GM18867 (cell line): ENCODE results near the gene HEXIM1.
"Not testable (repeated sequence)": the region's sequence is repeated elsewhere in the genome, so short reads cannot be mapped to it uniquely, and the experiment has no call there.

Experiments
- ATAC-seq: cut with Tn5 transposase; IDR thresholded peaks from one replicate; pipeline ENCODE4 v1.9.1; 2021; ENCODE audit warnings: mild to moderate bottlenecking, moderate library complexity; ENCODE audit not compliant: unreplicated experiment

The HEXIM1 gene

DNA sequence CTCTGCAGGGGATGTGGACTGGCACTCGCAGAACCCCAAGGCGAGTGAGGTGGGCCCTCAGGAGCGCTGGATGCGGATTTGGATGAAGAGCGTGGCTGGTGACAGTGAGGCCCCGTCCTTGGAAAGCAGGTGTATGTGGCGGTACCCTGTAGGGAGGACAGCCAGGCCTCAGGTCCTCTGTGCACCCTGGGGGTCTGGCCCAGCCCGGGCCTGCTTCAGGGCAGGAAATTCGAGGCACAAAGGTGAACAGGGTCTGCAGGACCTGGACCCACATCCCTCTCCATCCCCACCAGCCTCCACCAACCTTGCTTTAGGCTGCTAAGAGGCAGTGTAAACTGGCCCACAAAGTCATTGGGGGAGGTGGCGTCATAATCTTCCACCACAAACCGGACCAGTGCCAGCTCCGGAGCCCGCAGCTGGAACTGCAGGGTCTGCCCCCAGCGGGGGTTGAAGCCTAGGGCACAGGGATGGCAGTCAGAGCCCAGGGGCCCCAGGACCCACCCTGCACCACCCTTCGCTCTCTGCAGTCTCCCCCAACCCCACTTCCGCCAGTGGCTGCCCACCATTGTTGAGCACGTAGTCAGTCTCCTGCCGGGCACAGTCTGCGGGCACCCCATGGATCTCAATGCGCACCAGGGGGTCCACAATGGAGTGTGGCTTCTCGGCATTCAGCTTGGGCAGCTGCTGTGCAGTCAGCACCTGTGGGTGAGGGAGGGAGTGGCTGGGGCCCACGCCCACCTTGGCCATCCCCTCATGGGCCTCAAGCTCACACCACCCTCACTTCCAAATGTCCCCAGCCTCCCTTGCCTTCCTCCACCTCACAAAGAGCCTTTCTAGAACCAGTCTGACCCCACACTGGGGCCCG lies 35.5 kb upstream of the HEXIM1 start:
- ATAC-seq = no peak

DNA sequence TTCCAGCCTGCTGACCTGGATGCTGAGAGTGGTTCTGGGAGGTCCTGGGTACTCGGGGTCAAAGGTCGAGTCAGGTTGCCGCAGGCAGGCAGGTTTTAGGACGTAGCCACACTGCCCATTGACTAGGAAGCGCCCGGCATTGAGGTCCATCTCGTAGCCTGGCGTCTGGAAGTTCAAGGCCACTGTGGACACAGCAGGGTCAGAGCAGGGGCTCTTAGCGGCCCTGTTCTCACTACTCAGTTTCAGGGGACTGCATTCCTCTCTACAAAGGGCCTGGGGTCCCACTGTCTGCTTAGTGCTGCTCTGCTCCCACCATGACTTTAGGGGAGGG lies 34.9 kb upstream of the HEXIM1 start:
- no peak for ATAC-seq

DNA sequence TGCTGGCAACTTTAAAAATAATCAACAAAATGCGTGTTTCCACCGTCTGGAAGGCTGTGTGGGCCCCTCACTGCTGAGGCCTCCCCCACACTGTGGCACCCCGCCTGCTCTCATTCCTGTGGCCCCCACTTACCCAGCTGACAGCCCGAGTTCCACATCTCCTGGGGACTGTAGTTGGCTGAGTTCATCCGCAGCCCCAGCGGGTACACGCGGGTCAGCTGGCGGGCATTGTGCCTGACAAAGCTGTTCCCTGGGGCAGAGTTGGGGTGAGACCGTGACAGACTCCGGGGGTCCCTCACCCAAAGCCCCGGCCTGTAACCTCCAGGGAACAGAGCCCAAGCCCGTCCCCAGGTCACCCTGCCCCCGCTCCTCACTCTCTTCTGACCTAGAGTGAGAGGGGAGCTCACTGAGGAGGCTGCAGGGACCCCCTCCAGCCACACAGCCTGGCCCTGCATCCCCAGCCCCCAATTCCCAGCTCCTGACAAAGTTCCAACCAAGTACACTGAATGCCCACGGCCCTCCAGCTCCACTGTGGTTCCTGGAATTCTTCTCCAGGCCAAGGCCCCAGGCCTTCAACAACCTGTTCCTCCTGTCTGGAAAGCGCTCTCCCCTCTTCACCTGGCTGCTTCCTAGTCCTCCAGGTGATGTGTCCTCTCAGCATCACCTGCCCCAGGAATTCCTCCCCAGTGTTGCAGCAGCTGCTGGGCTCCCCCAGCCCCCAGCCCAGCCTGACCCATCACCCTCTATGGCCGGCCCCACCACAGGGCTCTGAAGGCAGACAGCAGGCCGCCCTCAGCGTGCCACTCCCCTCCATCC lies 34.0 kb upstream of the HEXIM1 start:
- ATAC-seq = no peak

DNA sequence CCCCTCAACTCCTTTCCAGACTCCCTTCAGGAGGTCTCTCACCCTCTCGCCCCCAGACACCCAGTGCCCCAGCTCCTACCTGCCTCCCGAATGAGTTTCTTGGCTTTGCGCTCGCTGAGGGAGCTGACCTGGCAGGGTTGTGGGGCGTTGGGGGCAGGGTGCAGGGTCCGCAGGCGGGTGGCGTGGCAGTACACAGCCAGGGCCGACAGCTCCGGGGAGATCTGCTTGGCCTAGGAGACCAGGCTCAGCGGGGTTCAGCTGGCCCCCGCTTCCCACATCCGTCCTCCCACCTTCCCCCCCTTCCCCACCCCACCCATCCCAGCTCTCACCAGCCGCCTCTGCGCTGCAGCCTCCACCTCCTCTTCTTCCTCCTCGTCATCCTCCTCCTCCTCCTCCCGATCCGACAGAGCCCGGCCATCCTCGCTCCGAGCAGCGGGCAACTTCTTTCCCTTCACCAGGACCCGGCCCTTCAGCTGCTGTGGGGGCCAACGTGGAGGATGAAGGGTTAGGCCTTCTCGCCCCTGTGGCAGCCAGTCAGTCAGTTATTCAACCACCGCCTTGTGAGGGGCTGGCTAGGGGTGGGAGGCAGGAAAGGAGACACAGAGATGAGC lies 33.2 kb upstream of the HEXIM1 start:
- no peak for ATAC-seq

DNA sequence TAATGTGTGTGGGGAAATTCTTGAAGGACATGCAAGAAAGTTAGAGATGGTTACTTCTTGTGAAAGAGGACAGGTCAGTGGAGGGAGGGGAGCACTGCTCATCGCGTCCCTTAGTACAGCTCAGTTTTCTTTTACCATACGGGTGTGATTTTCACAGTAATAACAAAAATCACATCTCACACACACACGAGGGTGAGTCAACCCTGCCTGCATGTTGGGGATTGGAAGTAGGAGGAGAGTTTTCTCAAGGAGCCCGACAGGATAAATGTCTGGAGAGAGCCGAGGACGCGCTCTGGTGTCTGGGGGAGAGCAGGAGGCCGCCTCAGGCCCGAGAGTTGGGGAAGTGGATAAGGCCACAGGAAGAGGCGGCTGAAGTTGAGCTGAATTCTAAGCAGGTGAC lies 32.4 kb upstream of the HEXIM1 start:
- no peak for ATAC-seq

DNA sequence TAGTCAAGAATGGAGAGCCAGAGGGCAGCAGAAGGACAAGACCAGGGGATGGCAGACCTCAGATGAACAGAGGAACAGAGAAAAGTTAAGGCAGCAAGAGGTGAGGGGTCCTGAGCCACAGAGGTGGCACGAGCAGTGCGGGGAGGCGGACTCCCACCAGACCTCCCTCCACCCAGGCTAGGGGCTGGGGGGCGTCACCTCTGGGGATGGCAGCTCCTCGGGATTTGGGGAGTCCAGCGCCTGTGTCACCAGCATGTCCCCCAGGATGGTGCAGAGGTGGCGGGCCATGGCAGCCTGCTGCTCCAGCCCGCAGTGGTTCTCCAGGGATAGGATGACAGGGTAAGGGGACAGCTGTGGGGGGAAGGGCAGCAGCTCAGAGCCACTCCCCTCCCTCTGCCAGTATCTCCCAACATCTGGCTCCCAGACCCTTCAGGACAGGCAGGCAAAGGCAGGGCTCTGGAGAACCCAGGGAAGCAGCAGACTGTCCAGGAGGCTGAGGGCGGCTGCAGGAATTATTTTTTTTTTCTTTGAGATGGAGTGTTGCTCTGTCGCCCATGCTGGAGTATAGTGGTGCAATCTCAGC lies 31.8 kb upstream of the HEXIM1 start:
- no peak for ATAC-seq

DNA sequence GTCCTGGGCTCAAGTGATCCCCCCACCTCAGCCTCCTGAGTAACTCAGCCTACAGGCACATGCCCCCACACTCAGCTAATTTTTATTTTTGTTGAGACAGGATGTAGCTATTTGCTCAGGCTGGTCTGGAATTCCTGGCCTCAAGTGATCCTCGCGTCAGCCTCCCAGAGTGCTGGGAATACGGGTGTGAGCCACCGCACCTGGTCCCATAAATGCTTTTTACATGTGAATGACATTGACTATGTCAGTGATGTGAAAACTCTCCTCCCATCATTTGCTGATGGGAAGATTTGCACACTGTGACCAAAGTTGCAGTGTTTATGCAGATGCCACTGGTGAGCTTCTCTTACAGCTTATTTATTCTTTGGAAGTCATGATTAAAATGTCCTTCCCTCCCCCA lies 30.9 kb upstream of the HEXIM1 start:
- no peak for ATAC-seq

DNA sequence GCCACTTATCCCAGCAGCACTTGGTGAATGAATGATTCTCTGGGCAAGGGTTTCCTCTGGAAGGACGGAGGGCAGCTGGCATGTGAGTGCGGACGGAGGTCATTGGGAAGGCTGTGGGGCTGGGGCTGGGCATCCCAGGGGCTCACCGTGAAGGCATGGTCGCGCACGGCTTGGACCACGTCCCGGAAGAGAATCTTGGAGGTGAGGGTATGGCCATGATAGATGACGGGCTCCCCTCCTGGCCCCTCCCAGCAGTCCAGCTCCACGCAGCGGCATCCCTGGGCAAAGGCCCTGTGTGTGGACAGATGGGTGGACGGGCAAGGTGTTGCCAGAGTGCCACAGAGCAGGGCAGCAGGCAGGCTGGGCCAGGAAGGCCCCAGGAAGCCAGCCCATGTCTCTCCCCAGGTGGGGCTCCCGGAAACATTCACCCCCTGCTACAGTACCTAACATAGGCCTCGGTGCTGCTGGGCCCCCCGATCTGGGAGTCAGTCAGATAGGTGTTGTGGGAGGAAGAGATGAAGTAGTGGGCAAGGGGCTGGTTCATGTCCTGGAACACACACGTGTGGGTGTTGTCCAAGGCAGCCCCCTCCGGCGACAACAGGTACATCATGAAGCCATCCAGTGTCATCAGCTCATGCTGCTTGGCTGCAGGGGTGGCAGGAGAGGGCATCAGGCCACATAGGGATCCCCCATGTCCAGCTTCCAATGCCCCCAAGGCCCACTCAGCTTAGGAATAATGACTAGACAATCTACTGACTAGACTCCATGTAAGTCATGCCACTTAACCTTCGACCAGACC lies 30.2 kb upstream of the HEXIM1 start:
- ATAC-seq = no peak

DNA sequence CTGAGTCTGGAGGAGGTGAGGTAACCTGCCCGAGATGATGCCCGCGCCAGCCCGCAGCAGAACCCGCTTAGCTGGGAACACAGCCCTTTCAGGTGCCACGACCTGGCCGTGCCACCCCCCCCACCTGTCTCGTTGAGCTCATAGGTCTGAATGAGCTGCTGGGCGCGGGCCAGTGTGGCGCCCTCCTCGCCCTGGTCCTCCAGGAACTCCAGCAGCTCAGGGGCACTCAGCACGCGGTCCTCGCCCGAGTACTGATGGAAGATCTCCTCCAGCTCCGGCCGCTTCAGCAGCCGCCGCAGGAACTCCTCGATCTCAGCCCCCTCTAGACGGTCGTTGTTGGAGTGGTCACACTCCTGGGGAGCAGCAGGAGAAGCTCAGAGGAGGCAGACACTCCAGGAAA lies 29.6 kb upstream of the HEXIM1 start:
- ATAC-seq = no peak

DNA sequence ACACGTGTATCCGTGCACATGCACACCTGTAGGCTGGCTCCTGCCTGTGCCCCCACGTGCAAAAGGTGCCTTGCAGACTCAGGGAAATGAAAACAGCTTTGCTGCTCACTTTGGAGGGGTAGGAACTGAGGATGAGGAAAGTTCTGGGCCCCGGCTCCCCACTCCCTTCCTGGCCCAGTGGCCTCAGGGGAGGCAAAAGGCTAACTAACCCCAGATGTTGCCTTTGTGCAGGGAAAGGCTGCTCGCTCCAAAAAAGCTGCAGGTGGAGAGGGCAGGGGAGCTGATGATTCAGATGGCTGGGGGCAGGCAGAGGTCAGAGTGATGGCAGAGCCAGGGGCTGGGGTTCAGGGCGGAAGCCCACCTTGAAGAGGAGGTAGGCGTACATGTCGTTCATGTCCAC lies 28.3 kb upstream of the HEXIM1 start:
- no peak for ATAC-seq

DNA sequence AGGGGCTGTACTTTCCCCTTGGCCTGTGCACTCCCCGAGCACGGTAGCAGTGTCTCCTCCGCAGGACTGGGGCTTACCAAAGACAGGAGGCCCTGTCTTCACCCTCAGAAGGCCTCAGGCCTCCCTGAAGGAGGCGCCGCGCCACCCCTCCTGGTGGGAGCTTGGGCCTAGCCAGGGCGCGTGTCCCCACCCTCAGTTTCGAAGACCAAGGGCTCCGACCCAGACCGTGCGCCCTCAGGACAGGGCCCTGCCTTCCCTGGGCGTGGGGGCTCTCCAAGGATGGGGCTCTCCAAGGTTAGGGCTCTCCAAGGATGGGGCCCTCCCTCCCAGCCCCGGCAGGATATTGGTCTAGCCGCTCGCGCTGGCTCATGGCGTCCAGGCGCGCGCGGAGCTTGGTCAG lies 27.7 kb upstream of the HEXIM1 start:
- ATAC-seq = no peak

DNA sequence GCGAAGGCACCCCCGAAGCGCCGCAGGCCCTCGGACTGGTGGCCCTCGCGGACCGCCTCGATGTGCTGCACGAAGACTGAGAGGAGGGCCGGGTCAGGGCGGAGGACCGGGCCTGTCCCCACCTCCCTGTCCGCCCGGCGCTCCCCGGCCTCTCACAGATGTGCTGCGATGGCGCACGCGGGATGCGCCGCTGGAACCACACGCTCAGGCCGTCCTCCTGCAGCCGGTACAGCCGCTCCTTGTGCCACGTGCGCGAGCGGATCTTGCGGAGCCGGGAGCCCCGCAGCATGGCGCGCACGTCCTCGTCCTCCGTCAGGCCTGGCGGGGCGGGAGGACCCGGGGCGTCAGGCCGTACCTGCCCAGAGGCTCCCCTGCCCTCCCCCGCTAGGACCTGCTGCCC lies 27.2 kb upstream of the HEXIM1 start:
- ATAC-seq = no peak

DNA sequence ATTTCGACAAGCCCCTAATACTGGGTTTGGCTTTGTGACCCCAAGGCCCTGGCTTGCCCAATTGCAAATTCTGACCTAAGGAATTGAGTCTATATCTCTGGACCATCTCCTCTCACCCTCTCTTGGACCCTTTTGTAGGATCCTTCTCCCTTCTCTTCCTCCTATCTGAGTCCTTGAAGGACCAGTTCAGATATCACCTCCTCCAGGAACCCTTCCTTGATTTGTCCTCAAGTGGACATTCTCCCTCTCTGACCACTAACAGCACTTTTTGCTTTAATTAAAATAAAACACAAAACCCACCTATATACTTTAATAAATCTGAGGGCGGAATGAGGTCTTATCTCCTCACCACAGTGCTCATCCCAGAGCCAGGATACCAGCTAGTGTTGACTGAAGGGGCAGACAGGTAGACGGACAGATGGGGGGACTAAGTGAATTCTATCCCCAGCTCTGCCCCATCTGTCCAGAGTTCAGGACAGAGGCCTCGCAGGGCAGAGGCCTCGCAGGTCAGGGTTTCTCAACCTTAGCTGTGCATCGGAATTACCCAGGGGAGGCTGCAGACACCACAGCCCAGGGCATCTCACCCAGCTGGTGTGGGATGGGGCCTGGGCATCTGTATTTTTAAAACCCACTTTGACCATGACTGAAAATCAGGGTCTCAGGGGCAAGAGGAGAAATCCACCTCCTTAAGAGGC lies 25.1 kb upstream of the HEXIM1 start:
- no peak for ATAC-seq

DNA sequence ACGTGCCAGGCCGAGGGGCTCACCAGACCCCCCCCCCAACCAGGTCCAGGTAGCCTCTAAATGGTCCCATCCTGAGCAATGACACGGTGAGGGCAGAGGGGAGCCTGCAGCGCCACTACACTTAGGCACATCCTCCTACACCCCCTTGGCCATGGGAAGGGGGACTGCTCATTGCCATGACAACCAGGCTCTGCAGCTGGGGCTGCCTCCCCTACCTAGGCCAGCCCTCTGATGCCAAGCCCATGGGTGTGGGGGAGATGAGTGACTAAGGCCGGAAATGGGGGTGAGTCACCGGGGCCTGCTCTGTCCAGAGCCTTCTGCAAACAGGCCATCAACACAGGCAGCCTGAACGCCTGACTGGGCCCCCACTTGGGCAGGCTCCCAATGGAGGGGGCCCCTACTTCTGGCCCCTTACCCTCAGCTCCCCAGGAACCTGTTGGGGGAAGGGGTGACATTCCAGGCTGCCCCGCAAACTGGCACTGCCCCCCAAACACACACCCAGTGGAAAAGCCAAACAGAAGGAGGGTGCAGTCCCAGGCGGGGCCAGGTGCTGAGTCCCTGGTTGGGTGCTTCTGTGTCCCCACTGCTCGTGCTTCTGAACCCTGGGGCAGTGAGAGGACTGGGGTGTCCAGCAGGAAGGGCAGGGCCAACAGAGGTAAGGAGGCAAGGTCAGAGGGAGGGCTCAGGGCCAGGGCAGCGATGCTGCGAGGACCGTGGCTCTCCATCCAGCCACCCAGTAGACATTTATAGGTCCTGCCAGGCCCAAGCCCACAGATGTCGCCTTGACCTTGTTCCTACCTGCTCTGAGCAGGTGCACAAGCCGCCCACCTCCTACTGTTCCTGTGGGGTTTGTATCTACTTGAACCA lies 24.1 kb upstream of the HEXIM1 start:
- ATAC-seq = no peak

DNA sequence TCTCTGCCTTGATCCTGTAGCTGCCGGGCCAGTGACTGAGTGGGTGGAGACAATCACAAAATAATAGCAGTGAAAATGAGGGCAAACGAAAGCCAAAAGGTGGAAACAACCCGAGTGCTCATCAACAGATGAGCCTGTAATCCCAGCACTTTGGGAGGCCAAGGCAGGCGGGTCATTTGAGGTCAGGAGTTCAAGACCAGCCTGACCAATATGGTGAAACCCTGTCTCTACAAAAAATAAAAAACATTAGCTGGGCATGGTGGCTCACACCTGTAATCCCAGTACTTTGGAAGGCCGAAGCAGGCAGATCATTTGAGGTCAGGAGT lies 23.5 kb upstream of the HEXIM1 start:
- ATAC-seq = not testable (repeated sequence)

DNA sequence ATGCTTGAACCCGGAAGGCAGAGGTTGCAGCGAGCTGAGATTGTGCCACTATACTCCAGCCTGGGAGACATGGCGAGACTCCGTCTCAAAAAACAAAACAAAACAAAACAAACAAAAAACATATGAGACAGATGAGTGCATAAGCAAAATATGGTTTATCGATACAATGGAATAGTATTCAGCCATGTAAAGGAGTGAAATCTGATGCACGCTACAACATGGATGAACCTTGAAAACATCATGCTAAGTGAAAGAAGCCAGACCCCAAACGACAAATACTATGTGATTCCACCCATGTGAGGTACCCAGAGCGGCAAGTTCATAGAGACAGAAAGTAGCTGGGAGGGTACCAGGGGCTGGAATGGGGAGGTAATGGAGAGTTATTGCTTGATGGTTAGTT lies 22.8 kb upstream of the HEXIM1 start:
- ATAC-seq = no peak

DNA sequence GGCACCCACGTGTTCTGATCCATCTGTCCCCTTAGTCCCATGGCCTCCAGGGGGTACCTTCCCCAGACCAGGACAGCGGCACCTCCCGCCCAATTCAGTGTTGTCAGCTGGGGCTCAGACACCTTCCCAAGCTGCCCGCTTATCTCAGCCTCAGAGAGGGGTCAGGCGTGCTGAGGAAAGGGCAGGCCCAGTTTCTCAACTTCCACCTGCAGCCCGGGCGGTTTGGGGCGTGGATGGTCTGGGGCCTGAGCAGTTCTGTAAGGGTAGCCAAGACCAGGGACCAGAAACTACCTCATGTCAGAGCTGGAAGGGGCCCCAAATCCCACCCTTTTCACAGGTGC lies 21.1 kb upstream of the HEXIM1 start:
- ATAC-seq = no peak

DNA sequence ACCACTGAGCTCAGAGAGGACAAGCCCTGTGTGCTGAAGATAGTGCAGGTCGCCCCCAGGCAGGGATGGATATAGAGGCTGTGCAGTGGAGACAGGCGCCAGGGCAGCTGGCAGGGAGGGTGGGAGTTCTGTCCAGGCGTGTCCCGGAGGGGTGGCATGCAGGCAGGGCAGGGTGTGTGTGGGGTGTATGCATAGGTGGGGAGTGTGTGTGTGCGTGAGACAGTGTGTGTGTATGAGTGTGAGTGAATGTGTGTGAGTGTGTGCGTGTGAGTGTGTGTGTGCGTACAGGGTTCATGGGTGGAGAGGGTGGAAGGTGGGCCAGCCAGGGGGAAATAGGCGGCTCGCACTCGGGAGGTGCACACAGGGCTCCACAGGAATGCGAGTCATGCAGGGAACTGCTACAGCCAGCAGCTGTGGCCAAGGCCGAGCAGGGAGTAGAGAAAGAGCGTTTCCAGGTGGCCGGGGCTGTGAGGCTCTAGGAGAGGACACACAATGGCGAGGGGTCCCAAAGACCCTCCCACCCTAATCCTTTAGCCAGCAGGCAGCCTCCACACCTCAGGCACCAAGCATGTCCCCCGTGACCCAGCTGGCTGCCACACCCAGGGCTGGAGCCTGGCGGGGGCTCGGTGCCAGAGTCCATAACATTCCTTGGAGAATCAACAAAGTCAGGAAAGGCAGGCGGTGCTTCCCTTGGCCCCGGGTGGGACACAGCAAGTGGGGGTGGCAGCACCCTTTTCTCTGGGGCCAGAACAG lies 20.6 kb upstream of the HEXIM1 start:
- no peak for ATAC-seq

DNA sequence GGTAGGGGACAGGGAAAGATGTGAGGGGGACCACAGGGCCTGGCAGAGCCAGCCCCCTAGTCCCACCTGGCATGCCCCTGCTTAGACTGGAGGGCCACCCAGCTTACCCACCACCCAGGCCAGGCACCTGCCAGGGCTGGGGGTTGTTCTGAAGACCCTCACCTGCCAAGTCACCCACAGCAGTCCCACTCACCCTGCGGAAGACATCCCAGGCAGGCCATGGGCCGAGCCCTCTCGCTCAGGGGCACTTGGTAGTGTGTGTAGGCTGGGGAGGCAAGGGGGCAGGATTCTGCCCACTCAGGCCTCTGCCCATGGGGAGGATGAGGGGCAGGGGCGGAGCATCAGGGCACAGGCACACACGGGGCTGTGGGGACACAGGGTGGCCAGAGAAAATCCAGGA lies 19.9 kb upstream of the HEXIM1 start:
- ATAC-seq = no peak
